SK-N-MC (cell line): ENCODE data around the gene ELP6.

Experiments used
- DNase-seq: peaks from one replicate; pipeline ENCODE4 v3.0.0-alpha.2; 2011; ENCODE audit warnings: low read depth, low spot score
- H3K27ac ChIP-seq: fragments of 200-600 bp; sonication (generic); 2 replicates; pipeline ENCODE4 v1.5.1; 2016; ENCODE audit warnings: mixed run types
- H3K36me3 ChIP-seq: fragments of 200-600 bp; sonication (generic); 2 replicates; pipeline ENCODE4 v1.6.1; 2017; ENCODE audit warnings: antibody characterized with exemption, low read length, mixed read lengths; ENCODE audit not compliant: insufficient read depth
- H3K4me3 ChIP-seq: fragments of 200-600 bp; sonication (generic); 2 replicates; pipeline ENCODE4 v1.5.1; 2016
- H3K9ac ChIP-seq: fragments of 200-600 bp; sonication (generic); 2 replicates; pipeline ENCODE4 v1.8.0; 2017; ENCODE audit warnings: mixed run types, mixed read lengths; ENCODE audit not compliant: insufficient read length
- H3K9me3 ChIP-seq: fragments of 200-600 bp; sonication (generic); 2 replicates; pipeline ENCODE4 v1.6.1; 2017; ENCODE audit warnings: low read depth, mild to moderate bottlenecking, antibody characterized with exemption, low read length, moderate library complexity, mixed read lengths
- EZH2 ChIP-seq: fragments of 200-600 bp; sonication (generic); IDR thresholded peaks from one replicate; pipeline ENCODE4 v1.6.1; 2017; ENCODE audit warnings: antibody characterized with exemption
- FOXP2 ChIP-seq: optimal IDR thresholded peaks from 2 replicates; pipeline ENCODE3; 2011; ENCODE audit warnings: mild to moderate bottlenecking, moderate library complexity; ENCODE audit not compliant: insufficient read depth; ENCODE audit errors: extremely low read length, control extremely low read depth
- POLR2AphosphoS5 ChIP-seq: IDR thresholded peaks from 2 replicates; pipeline ENCODE4 v1.6.1; 2012; ENCODE audit warnings: mild to moderate bottlenecking, low read depth, low read length, borderline replicate concordance

Gene ELP6

GRCh38 chr3:47513125-47513929 is at the start of gene ELP6:
Gene ELP6, minus strand, starts transcription at chr3:47513712. Its CDS starts 122 bp downstream, at chr3:47513590.
- peak within 1 kb of the TSS; percentile 87 for H3K4me3 ChIP-seq
- peak within 1 kb of the TSS; percentile 86 for H3K9ac ChIP-seq
- peak; percentile 80; the same call in 1 of the 2 replicates for TF ChIP-seq POLR2AphosphoS5
- no peak for TF ChIP-seq FOXP2
- peak; percentile 60 for DNase-seq
- no peaks in the 10 kb centered on the region for H3K9me3 ChIP-seq
- H3K27ac ChIP-seq = peak within 1 kb of the TSS; percentile 99
- peaks cover 22% of the 10 kb centered on the region for H3K36me3 ChIP-seq

GRCh38 chr3:47556351-47556750 is 42.8 kb upstream of the ELP6 start:
- Histone ChIP-seq H3K9ac (no peak overlapping the region), H3K4me3 (no peak overlapping the region), H3K36me3 (no peaks in the 10 kb centered on the region), H3K27ac (no peak overlapping the region), H3K9me3 (no peaks in the 10 kb centered on the region)
- no peak for DNase-seq
- no peak for TF ChIP-seq POLR2AphosphoS5
- no peak for TF ChIP-seq EZH2
- no peak for TF ChIP-seq FOXP2

GRCh38 chr3:47554335-47554734 is 40.8 kb upstream of the ELP6 start:
- Histone ChIP-seq H3K9ac (no peak overlapping the region), H3K27ac (no peak overlapping the region), H3K36me3 (no peaks in the 10 kb centered on the region), H3K9me3 (no peaks in the 10 kb centered on the region), H3K4me3 (no peak overlapping the region)
- DNase-seq = no peak
- no peak for TF ChIP-seq FOXP2
- no peak for TF ChIP-seq POLR2AphosphoS5
- no peak for TF ChIP-seq EZH2

- H3K36me3 ChIP-seq = no peaks in the 10 kb centered on the region
- no peak overlapping the region for H3K4me3 ChIP-seq
- no peaks in the 10 kb centered on the region for H3K9me3 ChIP-seq
- no peak overlapping the region for H3K9ac ChIP-seq
- no peak for DNase-seq
- no peak overlapping the region for H3K27ac ChIP-seq
- TF ChIP-seq EZH2 (no peak), FOXP2 (no peak), POLR2AphosphoS5 (no peak)
These were observed 39.9 kb upstream of the ELP6 start for GRCh38 chr3:47553407-47553806.

- Histone ChIP-seq H3K27ac (no peak overlapping the region), H3K9me3 (no peaks in the 10 kb centered on the region), H3K4me3 (no peak overlapping the region), H3K9ac (no peak overlapping the region), H3K36me3 (no peaks in the 10 kb centered on the region)
- no peak for DNase-seq
- TF ChIP-seq FOXP2 (no peak), POLR2AphosphoS5 (no peak), EZH2 (no peak)
These were observed 29.1 kb upstream of the ELP6 start for GRCh38 chr3:47542471-47543173.

- Histone ChIP-seq H3K4me3 (no peak overlapping the region), H3K27ac (no peak overlapping the region), H3K9me3 (no peaks in the 10 kb centered on the region), H3K36me3 (no peaks in the 10 kb centered on the region), H3K9ac (no peak overlapping the region)
- TF ChIP-seq FOXP2 = no peak
- TF ChIP-seq POLR2AphosphoS5 = no peak
- TF ChIP-seq EZH2 = no peak
- no peak for DNase-seq
These were observed 28.1 kb upstream of the ELP6 start for GRCh38 chr3:47541583-47542108.

- Histone ChIP-seq H3K9ac (no peak overlapping the region), H3K9me3 (no peaks in the 10 kb centered on the region), H3K36me3 (no peaks in the 10 kb centered on the region), H3K4me3 (no peak overlapping the region), H3K27ac (no peak overlapping the region)
- DNase-seq = no peak
- TF ChIP-seq EZH2 = no peak
- no peak for TF ChIP-seq POLR2AphosphoS5
- no peak for TF ChIP-seq FOXP2
These were observed 26.8 kb upstream of the ELP6 start for GRCh38 chr3:47540281-47540680.

GRCh38 chr3:47536967-47537366 is 23.5 kb upstream of the ELP6 start:
- H3K36me3 ChIP-seq = no peaks in the 10 kb centered on the region
- no peaks in the 10 kb centered on the region for H3K9me3 ChIP-seq
- peak overlapping the region; percentile 42 for H3K27ac ChIP-seq
- no peak overlapping the region for H3K4me3 ChIP-seq
- no peak for DNase-seq
- TF ChIP-seq EZH2 (no peak), FOXP2 (no peak), POLR2AphosphoS5 (no peak)
- no peak overlapping the region for H3K9ac ChIP-seq
